HL-60/S4 treated with retinoic acid at 250 ng/mL for 4 days and 3 days (cell line): ENCODE measurements around the gene SNAPC2.

Experiments used
- in situ Hi-C: fragments of 300-500 bp; cut with MboI; formaldehyde crosslinking; loops from 2 replicates; pipeline ENCODE4 v1.7.0; 2022; ENCODE audit warnings: low sequenced_read_pairs

Gene SNAPC2, protein sequence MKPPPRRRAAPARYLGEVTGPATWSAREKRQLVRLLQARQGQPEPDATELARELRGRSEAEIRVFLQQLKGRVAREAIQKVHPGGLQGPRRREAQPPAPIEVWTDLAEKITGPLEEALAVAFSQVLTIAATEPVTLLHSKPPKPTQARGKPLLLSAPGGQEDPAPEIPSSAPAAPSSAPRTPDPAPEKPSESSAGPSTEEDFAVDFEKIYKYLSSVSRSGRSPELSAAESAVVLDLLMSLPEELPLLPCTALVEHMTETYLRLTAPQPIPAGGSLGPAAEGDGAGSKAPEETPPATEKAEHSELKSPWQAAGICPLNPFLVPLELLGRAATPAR

DNA sequence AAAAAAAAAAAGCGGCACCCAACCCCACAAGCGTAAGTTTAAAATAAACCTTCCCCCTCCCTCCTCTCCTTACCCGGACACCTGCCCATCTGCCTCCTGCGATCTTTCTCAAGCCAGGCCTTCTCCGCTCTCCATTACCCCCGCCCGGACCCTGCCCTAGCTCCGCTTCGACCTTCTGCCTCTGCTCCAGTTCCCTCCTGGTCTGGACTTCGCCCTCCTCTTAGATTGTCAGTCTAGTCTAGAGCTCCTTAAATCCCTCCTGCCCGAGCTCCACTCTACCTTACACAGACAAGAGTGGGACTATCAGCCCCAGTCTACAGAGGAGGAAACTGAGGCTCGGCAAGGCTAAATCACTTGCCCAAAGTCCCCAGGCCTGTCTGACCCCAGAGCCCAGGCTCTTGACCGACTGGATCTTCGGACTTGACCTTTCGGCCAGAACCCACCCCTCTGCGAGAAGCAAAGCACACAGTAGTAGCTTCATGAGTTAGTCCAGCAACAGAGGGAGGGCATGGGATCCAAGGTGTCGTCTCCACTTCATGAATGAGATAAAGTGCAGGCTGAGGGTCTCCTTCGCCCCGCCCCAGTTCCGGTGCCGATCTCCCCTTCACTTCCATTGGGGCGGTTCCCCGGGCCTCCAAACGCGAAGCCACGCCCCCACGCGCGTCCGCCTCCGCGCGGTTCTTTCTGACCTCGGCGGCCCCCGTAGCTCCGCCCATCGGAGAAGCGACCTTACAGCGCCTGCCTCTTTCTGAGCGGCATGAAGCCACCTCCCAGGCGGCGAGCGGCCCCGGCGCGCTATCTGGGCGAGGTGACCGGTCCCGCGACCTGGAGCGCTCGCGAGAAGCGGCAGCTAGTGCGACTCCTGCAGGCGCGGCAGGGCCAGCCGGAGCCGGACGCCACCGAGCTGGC lies at the start of gene SNAPC2:
Gene SNAPC2, plus strand, starts transcription at position 729 of the 909 bp plus-strand sequence. Its CDS starts 29 bp downstream, at position 758.
- in situ Hi-C loops: no loop called here

DNA sequence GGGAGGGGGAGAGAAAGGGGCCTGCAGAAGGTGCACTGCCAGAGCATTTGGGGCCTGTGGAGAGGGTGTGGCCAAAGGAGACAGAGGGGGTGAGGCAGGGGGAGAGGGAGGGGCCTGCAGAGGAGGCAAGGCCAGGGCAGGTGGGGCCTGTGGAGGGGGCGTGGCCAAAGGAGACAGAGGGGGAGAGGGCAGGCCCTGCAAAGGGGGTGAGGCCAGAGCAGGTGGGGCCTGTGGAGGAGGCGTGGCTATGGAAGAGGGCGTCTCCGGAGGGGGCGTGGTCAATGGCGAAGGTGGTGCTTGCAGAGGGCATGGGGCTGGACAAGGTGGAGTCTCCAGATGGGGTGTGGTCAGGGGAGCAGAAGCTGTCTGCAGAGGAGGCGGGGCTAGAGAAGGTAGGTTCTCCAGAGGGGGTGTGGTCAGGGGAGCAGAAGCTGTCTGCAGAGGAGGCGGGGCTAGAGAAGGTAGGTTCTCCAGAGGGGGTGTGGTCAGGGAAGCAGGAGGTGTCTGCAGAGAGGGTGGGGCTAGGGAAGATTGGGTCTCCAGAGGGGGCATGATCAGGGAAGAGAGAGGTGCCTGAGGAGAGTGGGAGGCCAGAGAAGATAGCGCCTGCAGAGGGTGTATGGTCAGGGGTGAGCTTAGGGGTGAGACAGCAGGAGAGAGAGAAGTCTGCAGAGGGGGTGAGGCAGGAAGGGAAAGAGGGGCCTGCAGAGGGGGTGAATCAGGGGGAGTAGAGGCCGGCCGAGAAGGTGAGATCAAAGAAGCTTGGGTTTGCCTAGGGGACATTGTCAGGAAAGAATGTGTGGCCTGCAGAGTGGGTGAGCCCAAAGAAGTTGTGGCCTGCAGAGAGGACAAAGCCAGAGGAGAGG lies 49.3 kb upstream of the SNAPC2 start:
- in situ Hi-C loops: no loop called here

DNA sequence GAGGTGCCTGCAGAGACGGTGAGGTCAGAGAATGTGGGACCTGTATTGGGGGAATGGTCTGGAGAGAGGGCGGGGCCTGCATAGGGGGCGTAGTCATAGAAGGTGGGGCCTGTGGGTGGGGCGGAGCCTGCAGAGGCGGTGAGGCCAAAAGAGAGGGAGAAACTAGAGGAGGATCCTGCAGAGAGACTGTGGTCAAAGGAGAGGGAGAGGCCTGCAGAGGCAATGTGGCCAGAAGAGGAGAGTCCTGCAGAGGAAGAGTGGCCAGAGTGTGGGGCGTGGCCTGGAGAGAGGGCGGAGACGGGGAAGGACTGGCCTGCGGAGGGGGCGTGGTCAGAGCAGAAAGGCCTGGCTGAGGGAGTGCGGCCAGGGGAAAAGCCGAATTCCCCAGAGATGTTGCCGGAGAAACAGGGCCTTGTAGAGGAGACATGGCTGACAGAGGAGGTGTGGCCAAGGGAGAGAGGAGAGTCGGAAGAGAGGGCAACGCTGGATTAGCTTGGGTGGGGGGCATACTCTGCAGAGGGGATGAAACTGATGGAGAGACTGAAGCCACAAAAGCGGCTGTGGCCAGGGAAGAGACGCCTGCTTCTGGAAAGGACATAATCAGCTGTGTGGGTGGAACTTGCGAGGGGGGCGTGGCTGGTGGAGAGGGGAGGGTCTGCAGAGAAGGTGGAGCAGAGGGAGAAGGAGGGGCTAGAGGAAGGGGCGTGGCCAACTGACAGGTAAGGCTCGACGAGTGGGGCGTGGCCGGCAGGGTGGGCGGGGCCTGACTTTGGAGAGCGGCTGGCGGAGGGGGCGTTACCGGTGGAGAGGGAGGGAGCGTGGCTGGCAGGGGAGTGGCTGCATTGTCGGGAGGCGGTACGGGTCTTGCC lies 48.5 kb upstream of the SNAPC2 start:
- in situ Hi-C loops: no loop called here

DNA sequence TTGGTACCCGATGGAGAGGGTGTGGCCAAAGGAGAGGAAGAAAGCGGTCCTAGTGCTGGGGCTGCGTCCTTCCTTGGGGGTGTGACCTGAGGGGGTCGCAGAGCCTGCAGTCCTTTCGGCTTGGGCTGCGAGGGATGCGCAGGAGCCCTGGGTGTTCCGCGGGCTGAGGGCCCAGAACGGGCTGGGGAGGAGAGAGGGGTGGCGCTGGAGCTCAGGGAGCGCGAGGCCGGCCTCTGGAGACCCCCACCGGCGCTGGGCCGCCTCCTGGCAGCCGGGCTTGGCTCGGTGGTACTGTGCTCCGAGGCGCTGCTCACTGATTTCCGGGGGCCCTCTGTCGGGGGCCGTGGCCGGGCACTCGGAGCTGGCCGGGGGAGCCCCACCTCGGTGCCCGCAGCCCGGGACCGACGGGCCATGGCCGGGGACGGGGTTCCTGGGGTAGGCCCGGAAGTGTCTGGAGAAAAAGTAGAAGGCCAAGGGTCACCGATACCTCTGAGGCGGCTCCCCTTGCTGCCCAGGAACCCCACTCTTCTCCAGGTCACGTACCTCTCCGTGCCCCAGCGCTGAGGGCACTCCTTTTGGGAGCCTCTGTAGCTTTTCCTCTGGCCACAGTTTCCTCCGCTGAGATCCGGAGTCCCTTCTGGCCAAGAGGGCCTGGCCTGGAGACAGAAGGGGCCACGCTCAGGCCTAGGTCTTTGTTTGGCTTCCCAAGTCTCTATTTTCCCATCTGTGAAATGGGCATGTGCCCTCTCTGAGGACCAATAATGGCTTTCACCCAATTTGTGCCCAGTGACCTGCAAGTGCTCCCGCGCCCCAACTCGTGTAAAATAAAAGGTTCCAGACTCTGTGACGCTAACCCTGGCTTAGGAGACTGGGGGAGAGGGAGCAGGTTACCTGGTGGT lies 47.6 kb upstream of the SNAPC2 start:
- in situ Hi-C loops: no loop called here

DNA sequence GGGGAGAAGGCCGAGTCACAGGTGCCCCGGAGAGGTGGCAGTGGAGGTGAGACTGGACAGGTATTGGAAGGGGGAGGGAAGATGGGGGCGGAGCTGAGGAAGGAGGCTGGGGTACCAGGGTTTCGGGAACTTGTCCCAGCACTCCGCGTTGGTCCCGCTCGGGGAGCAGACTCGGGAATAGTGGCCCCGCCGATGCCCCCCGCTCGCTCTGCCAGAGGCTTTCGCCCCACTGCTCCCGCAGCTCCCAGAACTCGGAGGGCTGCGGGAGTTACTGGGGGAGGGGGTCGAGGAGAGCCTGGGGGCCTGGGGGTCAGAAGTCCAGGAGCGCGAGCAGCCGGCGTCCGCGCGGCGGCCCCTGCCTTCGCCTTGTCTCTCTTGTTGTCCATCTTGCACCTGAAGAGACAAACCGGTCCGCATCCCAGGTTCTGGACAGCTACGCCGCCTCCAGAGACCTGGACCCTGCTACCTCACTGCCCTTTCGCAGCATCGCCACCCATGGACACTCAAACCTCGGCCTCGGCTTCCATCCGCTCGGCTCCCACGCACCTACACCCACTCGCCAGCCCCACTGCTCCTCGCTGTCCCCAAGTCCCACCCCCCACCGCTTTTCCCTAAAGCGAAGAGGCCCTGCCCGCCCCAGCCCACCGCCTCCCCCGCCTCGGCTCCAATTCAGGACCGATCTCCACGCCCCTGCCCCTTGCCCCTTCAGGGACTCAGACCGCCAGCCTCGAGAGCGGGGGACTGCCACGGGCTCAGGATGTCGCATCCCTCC lies 46.6 kb upstream of the SNAPC2 start:
- in situ Hi-C loops: no loop called here

GRCh38 chr19:7874076-7874896 lies 45.9 kb upstream of the SNAPC2 start, which contains the start of gene PRR36:
Gene PRR36, minus strand, starts transcription at chr19:7874390. Its CDS starts 701 bp downstream, at chr19:7873689.
- in situ Hi-C loops: no loop called here

DNA sequence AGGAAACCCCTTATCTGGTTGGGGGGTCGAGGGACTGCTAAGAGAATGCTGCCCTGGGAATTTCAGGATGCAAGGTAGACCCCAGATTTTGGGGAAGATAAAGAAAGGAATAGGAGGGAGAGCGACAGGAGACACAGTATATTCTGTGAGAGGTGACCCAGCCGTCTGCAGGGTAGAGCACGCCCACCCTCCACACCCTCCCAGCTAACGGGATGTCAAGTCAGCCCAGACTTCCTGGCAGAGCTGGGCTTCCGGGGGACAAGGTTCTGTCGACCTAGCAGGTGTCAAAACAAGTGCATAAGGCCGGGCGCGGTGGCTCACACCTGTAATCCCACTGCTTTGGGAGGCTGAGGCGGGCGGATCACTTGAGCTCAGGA lies 45.3 kb upstream of the SNAPC2 start:
- in situ Hi-C loops: no loop called here

DNA sequence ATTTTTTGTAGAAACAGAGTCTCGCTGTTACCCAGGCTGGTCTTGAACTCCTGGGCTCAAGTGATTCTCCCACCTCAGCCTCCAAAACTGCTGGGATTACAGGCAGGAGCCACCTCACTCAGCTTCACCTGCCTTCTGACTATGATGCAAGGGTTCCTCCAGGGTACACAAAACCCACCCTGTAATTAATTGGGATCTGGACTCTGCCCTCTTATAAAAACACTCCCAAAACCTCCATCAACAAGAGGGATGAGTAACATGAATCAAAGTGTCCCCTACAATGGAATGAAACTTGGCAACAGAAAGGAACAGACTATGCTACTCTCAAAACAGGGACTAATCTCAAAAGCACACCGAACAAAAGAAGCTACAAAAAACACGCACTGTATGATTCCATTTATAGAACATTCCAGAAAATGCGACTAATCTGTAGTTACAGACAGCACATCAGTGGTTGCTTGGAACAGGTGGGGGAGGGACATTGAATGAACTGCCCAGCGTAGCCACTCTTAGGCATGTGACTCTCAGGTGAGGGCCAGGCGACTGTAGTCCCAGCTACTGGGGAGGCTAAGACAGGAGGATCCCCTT lies 42.8 kb upstream of the SNAPC2 start:
- in situ Hi-C loops: no loop called here

GRCh38 chr19:7879111-7879807 lies 40.9 kb upstream of the SNAPC2 start:
- in situ Hi-C loops: no loop called here

GRCh38 chr19:7879836-7880235 lies 40.3 kb upstream of the SNAPC2 start:
- in situ Hi-C loops: no loop called here

DNA sequence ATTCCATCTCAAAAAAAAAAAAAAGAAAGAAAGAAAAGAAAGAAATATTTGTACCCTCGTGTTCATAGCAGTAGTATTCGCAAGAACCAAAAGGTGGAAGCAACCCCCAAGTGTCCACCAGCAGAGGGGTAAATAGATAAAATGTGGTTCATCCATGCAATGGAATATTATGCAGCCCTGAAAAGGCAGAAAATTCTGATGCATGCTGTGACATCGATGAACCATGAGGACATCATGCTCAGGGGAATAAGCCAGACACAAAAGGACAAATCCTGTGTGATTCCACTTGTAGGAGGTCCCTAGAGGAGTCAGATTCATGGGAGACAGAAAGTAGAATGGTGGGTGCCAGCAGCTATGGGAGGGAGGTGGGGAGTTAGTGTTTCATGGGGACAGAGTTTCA lies 38.2 kb upstream of the SNAPC2 start:
- in situ Hi-C loops: no loop called here

DNA sequence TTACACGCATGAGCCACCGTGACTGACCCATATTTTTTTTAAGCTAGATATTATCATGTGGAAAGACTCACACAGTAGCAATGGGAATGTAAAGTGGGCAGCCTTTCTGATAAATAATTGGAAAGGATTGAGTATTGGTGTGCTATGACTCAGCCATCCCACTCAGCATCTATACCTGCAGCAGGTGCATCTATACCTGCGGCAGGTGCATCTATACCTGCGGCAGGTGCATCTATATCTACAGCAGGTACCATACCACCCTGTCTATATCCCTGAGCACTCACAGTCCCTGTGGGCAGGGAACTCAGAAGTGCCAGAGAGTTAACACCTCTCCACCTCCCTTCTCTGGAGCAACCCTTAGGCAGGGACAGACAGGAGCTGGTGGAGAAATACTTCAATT lies 37.0 kb upstream of the SNAPC2 start:
- in situ Hi-C loops: no loop called here

- in situ Hi-C loops: no loop called here
Measured at GRCh38 chr19:7883796-7884570, 36.2 kb upstream of the SNAPC2 start.

GRCh38 chr19:7885818-7886217 lies 34.3 kb upstream of the SNAPC2 start:
- in situ Hi-C loops: no loop called here

DNA sequence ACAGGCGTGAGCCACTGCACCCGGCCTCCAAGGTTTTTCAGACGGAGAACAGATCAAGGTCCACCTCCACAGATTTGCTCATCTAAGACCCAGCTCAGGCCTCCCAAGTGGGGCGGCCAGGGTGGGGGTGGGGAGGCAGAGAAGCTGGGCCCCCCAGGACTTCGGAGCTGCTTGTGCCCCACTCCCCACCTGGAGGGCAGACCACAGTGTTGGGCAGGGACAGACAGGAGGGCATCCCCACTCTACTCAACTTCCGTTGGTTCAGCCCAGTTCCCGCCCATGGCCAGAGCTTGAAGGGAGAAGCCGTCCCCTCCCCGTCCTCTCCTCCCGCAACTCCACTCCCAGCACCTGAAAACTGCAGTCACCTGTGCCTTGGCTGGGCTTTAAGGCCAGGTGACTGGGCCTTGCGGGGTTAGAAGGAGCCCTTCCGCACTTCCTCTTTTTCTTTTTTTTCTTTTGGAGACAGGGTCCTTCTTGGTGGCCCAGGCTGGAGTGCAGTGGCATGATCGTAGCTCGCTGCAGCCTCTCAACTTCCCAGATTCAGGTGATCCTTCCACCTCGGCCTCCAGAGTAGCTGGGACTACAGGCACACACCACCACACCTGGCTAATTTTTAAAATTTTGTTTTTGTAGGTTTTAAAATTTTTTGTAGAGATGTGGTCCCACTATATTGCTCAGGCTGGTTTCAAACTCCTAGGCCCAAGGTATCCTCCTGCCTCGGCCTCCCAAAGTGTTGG lies 32.6 kb upstream of the SNAPC2 start:
- in situ Hi-C loops: no loop called here
